Left ventricle myocardium inferior (tissue), 1 donor: ENCODE data around the gene RAD23A. TPM values are rescaled to one million over a fixed set of nuclear protein-coding genes. Genes with fewer than 3 reads are reported as not detected.
"Not testable (repeated sequence)": the region's sequence is repeated elsewhere in the genome, so short reads cannot be mapped to it uniquely, and the experiment has no call there.

Source experiments
- DNase-seq: peaks from one replicate; pipeline ENCODE4 v3.0.0-alpha.2; 2020
- H3K27ac ChIP-seq: fragments of 200-600 bp; replicated peaks from 2 replicates; pipeline ENCODE4 v1.8.0; 2021
- H3K27me3 ChIP-seq: fragments of 200-600 bp; 2 replicates; pipeline ENCODE4 v1.8.0; 2021; ENCODE audit warnings: low read depth
- H3K36me3 ChIP-seq: fragments of 200-600 bp; 2 replicates; pipeline ENCODE4 v1.8.0; 2021
- H3K4me1 ChIP-seq: fragments of 200-600 bp; 2 replicates; pipeline ENCODE4 v1.8.0; 2021
- H3K4me3 ChIP-seq: fragments of 200-600 bp; 2 replicates; pipeline ENCODE4 v1.8.0; 2021; ENCODE audit warnings: mild to moderate bottlenecking, moderate library complexity
- H3K9me3 ChIP-seq: fragments of 200-600 bp; replicated peaks from 2 replicates; pipeline ENCODE4 v1.8.0; 2021
- intact Hi-C: fragments of 100-400 bp; cut with micrococcal nuclease; formaldehyde crosslinking; loops from one replicate; pipeline ENCODE4 v1.11.0; 2022
- total RNA-seq: library from RNA; stranded (reverse); fragmentation: NEBNext Ultra II Directional; extraction: Animal tissue kit (Norgen Biotek cat#: 25700); gene quantifications from one replicate; pipeline ENCODE4 v1.2.1, GENCODE V29; 2021
- TF ChIP-seq, protein P1 (sequence below): fragments of 200-600 bp; IDR thresholded peaks from 2 replicates; pipeline ENCODE4 v1.8.0; 2021; ENCODE audit warnings: antibody characterized with exemption, mild to moderate bottlenecking, borderline replicate concordance
- donor health status: DM: no; HTN: yes; CAD: no; lungs with severe emphysema.

The RAD23A gene
- total RNA-seq, 1 donor from 2014 or later: 150 TPM

DNA sequence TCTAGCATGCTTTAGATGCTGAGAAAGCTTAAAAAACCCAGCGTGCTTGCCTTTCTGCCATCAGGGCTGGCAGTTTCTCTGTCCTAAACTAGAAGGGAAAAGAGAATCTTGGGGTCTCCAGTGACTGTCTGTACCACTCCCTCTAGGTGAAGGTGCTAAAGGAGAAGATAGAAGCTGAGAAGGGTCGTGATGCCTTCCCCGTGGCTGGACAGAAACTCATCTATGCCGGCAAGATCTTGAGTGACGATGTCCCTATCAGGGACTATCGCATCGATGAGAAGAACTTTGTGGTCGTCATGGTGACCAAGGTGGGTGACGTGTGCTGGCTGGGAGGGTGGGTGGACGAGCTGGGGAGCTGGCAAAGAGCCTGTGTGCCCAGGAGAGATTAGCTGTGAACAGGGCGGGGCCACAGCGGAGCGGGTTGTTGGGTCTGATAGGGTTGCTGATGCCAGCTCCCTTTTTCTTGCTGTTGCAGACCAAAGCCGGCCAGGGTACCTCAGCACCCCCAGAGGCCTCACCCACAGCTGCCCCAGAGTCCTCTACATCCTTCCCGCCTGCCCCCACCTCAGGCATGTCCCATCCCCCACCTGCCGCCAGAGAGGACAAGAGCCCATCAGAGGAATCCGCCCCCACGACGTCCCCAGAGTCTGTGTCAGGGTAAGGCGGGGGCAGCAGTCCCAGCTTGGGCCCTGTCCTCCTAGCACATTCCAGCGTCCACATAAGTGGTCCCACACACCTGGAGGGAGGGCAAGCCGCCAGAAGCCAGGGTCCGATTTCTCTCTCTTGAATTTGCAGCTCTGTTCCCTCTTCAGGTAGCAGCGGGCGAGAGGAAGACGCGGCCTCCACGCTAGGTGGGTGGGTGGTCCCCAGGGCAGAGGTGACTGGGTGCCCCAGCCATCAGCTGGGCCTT lies 2.3 kb downstream of the RAD23A start:
- no peaks in the 10 kb centered on the region for H3K27me3 ChIP-seq
- no peak overlapping the region for H3K4me3 ChIP-seq
- H3K4me1 ChIP-seq: peaks cover 73% of the 10 kb centered on the region
- DNase-seq: no peak
- peaks cover 78% of the 10 kb centered on the region for H3K36me3 ChIP-seq
- peak overlapping the region; percentile 4 for H3K27ac ChIP-seq
- intact Hi-C loops: no loop called here
- H3K9me3 ChIP-seq: no peaks in the 10 kb centered on the region
- TF ChIP-seq, protein P1, sequence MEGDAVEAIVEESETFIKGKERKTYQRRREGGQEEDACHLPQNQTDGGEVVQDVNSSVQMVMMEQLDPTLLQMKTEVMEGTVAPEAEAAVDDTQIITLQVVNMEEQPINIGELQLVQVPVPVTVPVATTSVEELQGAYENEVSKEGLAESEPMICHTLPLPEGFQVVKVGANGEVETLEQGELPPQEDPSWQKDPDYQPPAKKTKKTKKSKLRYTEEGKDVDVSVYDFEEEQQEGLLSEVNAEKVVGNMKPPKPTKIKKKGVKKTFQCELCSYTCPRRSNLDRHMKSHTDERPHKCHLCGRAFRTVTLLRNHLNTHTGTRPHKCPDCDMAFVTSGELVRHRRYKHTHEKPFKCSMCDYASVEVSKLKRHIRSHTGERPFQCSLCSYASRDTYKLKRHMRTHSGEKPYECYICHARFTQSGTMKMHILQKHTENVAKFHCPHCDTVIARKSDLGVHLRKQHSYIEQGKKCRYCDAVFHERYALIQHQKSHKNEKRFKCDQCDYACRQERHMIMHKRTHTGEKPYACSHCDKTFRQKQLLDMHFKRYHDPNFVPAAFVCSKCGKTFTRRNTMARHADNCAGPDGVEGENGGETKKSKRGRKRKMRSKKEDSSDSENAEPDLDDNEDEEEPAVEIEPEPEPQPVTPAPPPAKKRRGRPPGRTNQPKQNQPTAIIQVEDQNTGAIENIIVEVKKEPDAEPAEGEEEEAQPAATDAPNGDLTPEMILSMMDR: no peak

DNA sequence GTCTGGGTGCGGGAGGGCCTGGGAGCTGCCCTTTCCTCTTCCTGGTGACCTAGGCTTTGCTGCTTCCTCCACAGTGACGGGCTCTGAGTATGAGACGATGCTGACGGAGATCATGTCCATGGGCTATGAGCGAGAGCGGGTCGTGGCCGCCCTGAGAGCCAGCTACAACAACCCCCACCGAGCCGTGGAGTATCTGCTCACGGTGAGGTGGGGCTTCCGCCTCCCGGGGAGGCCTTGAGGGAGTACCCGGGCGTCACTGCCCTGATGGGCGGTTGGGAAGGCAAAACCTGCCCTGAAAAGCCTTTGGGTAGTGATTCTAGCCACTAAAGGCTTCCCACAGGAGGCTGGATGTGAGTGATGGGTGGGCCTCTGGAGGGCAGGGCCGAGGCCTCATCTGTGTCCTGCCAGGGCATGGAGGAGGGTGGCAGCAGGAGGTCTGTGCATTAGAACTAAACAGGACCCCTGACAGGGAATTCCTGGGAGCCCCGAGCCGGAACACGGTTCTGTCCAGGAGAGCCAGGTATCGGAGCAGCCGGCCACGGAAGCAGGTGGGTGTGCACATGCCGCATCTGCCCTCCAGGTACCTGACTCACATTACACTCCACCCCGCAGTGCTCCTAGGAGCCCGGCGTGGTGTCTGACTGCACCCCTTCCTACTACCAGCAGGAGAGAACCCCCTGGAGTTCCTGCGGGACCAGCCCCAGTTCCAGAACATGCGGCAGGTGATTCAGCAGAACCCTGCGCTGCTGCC lies 3.1 kb downstream of the RAD23A start:
- no peak overlapping the region for H3K27ac ChIP-seq
- intact Hi-C loops: no loop called here
- no peak overlapping the region for H3K4me3 ChIP-seq
- H3K36me3 ChIP-seq: peaks cover 78% of the 10 kb centered on the region
- TF ChIP-seq, protein P1: no peak
- H3K27me3 ChIP-seq: no peaks in the 10 kb centered on the region
- DNase-seq: no peak
- peaks cover 73% of the 10 kb centered on the region for H3K4me1 ChIP-seq
- H3K9me3 ChIP-seq: no peaks in the 10 kb centered on the region

DNA sequence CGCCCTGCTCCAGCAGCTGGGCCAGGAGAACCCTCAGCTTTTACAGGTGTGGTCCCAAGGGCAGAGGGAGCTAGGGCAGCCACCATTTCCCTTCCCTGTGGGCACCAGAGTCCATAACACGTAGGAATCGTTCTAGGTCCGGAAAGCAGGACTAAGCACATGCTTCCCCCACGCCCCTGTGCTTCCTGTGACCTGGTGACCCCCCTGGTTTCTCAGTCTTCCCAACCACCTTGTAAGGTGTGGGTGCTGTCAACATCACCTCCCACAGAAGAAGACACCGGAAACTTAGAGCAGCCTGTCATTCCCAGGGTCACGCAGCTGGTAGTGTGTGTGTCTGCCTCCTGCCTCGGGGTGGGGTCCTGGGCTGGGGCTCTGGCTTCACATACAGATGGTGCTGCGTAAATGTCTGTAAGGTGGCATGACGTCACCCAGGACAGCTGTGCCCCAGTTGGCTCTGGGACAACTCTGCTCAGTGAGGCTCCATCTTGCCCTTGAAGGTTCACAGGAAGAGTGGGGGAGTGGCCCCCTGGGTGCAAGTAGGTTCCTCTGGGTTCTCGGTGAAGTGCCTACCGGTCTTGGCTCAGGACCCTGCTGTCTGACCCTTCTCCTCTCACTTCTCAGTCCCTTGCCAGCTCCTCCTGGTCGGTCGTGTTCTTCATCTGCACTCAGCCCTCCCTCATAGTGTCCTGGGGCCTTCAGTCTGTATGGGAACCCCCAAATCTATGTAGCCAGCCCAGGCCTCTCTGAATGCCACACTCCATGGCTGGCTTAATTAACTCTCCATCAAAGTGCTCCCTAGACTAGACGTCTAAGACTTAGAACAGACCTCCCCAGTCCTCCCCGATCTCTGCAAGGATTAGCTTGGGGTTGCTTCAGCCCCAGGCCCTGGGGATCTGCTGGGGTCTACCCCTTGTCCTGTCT lies 4.0 kb downstream of the RAD23A start:
- Histone ChIP-seq H3K36me3 (peaks cover 76% of the 10 kb centered on the region), H3K4me3 (no peak overlapping the region), H3K4me1 (peaks cover 75% of the 10 kb centered on the region), H3K9me3 (no peaks in the 10 kb centered on the region), H3K27ac (no peak overlapping the region), H3K27me3 (no peaks in the 10 kb centered on the region)
- intact Hi-C loops: no loop called here
- TF ChIP-seq, protein P1: no peak
- DNase-seq: no peak

DNA sequence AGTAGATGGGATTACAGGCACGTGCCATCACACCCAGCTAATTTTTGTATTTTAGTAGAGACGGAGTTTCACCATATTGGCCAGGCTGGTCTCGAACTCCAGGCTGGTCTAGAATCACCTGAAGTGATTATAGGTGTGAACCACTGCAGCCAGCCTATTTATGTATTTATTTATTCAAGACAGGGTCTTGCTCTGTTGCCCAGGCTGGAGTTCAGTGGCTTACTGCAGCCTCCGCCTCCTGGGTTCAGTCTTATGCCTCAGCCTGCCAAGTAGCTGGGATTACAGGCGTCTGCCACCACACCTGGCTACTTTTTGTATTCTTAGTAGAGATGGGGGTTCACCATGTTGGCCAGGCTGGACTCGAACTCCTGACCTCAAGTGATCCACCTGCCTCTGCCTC lies 6.4 kb downstream of the RAD23A start:
- H3K27me3 ChIP-seq, H3K4me3 ChIP-seq, intact Hi-C loops, H3K9me3 ChIP-seq, DNase-seq: not testable (repeated sequence)
- Histone ChIP-seq H3K27ac (peak overlapping the region; percentile 96), H3K4me1 (peaks cover 76% of the 10 kb centered on the region), H3K36me3 (peaks cover 72% of the 10 kb centered on the region)

DNA sequence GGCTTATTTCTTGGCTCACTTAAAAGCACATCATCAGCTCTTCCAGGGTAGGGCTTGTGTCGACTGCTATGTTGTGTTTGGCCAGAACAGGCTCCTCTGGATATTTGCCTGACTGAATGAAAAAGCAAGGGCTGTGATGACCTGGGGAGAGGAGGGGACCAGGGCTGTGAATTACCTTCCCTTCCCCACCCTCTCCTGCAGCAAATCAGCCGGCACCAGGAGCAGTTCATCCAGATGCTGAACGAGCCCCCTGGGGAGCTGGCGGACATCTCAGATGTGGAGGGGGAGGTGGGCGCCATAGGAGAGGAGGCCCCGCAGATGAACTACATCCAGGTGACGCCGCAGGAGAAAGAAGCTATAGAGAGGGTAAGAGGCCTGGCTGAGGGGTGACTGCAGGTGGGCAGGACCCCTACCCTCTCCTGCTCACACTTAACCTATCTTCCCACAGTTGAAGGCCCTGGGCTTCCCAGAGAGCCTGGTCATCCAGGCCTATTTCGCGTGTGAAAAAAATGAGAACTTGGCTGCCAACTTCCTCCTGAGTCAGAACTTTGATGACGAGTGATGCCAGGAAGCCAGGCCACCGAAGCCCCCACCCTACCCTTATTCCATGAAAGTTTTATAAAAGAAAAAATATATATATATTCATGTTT lies 7.0 kb downstream of the RAD23A start:
- TF ChIP-seq, protein P1: no peak
- Histone ChIP-seq H3K36me3 (peaks cover 69% of the 10 kb centered on the region), H3K9me3 (no peaks in the 10 kb centered on the region), H3K4me3 (no peak overlapping the region), H3K27ac (peak overlapping the region; percentile 96), H3K27me3 (no peaks in the 10 kb centered on the region), H3K4me1 (peaks cover 74% of the 10 kb centered on the region)
- intact Hi-C loops: no loop called here
- no peak for DNase-seq
